GM21381 (cell line): ENCODE data around the gene FYCO1.

ENCODE experiments used
- ATAC-seq: cut with Tn5 transposase; IDR thresholded peaks from one replicate; pipeline ENCODE4 v1.9.1; 2021; ENCODE audit warnings: mild to moderate bottlenecking, moderate library complexity; ENCODE audit not compliant: unreplicated experiment

The FYCO1 gene

DNA sequence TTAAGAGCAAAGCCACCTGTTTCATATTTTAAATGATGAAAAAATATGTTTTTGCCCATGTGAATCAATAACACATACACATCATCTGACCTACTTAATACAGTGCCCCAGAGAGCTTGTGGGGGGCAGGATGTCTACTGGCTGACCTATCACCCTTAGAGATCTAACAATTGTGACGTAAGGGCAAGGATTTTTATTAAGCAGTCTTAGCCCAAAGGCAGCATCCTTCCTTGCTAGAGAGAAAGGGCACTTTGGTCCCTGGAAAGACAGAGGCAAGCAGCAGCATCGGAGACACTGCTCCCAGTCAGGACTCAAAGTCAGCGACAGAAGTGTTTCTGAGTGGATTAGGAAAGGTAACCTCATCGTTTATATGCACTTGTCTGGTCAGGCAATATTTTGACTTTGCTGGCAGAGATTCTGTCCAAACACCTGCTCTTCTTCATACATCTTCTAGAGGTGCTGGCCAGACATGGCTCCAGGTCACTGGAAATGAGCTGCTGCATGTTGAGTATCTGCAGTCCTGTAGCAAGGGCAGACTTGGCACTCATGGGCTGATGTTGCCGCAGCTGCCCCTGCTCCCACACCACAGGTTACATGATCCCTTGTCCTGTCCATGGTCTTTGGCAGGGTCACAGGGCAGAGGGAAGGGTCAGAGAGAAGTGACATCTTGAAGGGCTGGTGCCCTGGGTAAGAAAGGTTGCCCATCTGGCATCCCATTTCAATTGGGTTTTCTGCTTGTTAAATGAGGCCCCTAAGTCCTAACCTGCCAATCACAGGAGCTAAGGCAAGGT, 50.6 kb downstream of the FYCO1 start:
- ATAC-seq: no peak

DNA sequence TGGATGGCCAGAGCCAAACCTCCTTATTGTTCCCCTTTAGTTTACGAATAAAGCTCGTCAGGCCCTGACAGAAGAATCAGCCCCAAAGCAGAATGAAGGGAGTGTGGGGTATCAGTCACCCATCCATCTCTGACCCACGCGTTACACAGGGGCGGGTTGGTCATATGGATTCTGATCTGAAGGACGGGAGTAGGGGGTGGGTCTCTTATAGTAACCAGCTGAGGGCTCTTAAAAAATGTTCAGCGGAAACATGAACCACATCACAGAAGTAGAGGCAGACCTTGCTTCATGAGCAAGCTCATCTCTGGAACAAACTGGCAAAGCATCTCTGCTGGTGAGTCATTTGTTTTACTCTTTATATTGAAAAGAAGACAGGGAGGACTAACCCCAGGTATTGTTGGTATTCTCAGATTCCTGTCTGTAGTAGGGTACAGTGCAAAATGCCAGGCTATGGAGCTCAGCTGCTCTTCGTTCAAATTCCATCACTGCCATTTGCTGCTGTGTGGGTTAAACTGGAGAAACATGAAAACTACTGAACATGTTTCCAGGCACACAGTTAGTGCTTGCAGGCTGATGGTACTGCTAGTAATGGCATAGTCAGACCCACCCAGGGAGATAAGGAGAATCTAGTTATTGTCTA, 52.3 kb downstream of the FYCO1 start, which contains the start of gene CXCR6:
Gene CXCR6, plus strand, starts transcription at position 258 of the 640 bp plus-strand sequence. CDS start 3,018 bp downstream, outside the sequence.
- no peak for ATAC-seq

DNA sequence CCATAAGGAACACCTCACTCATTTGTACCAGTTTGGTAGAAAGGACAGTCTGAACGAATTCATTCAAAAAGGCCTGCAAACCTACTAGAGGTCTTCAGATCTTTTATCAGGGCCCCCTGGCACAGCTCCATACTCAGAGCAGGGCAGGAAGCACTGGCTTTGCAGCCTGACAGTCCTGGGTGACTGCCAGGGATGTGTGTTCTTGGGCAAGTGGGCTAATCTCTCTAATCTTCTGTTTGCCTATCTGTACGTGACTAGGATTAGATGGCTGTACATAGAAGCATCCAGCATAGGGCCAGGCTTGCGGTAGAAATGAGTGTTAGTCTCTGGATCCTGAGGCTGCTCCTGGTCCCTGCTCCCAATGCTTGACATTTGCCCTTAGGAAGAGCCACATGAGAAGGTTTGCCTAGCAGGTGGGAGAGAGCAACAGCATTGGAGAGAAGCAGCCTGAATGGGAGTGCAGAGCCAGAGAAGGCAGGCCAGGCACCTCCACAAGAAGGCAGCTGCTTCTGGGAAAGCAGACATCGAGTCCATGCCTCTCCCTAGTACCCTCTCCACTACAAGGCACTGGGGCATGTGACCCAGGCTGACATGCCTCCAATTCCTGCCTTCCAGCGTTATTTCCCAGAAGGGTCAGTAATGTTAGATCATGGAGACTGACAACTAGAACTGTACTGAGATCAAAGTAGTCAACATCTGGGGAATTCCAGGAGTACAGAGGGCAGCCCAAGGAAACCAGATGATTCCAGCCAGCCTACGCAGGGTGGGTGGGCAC, 53.4 kb downstream of the FYCO1 start:
- no peak for ATAC-seq

DNA sequence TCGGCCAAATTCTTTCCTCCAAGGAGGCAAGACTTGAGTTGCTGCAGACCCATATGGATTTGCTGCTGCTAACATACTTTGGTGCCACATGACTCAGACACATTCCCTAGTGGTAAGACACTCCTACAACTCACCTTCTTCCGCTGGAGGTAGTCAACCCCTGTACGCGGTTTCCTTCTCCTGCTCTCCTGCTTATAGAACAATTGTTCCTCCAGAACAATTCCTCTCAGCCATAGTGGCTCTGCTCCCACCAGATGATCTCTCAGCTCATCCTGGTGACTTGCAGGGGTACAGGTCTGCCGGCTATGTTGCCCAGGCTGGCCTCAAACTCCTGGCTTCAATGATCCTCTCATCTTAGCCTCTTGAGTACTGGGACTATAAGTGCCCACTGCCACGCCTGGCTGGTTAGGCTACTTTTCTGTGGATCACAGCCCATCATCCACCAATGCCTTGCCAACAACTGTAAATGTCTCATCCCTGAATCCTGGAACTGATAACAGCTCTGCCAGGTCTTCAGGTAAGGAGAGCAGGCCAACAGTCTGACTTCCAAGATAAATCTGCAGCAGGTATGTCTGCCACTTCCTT, 54.8 kb downstream of the FYCO1 start:
- no peak for ATAC-seq

DNA sequence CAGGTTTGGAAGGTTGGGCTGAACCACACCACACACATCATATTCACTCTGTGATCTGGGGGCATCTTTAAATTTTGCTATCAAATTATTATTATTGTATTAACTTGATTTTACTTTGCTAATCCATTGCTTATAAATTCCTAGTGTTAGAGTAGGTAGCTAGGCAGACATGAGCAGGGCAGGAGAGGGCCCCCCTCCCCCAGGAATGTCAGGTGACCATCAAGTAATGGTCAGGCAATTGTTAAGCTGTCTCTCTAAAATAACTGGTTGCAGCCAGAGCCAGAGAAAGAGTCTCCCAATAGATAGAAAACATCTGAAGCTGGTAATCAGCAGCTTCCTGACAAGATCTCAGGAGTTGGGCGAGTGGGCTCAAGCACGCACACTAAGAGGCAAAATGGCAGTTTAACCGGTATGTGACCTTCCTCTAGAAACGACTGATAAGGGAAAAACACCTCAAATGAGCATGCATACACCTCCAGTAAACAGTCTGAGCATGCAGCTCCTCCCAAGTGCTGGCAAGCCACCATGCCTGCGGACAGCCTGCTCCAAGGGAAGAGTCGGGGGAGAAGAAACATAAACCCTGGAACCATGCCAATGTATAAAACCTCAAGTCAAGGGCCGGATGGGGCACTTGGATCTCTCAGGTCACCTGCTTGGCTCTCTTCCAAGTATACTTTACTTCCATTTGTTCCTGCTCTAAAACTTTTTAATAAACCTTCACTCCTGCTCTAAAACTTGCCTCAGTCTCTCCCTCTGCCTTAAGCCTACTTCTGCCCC, 55.4 kb downstream of the FYCO1 start:
- ATAC-seq: no peak

DNA sequence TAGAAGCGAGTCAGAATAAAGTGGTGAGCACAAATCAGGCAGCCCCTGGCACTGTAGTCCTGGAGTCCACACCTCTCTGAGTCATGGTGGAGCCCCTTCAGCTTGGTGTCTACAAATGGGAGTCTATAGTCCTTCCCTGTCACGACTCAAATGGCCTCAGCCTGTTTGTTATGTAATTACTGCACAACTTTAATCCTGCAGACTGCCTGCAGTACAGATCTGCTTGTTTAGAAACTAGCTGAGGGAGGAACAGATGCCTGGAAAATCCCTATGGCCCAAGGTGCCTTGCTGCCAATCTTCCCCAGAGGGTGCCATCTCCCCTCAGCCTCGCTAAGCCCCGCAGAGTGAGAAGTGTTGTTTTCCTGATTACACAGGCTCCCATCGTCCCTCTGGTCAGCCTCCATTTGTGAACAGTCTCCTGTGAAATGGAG, 56.3 kb downstream of the FYCO1 start:
- peak; percentile 29 for ATAC-seq

DNA sequence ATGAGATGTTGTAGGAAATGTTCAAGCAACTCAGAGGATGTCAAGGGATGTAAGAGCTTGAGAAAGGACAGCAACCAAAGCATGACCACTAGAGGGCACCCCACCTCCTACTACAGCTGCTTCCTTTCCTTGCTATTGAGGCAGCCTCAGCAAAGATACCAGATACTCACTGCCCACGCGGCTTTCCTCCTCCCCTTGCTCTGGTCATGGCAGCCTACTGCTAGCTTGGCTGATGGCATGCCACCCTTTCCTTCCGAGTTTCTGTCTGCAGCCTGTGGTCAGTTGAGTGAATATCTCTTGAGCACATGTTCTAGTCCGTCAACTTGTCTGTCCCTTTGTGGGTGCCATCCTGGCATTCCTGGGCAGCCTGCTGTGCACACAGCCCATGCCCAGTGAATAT, 56.8 kb downstream of the FYCO1 start:
- ATAC-seq: peak; percentile 55

DNA sequence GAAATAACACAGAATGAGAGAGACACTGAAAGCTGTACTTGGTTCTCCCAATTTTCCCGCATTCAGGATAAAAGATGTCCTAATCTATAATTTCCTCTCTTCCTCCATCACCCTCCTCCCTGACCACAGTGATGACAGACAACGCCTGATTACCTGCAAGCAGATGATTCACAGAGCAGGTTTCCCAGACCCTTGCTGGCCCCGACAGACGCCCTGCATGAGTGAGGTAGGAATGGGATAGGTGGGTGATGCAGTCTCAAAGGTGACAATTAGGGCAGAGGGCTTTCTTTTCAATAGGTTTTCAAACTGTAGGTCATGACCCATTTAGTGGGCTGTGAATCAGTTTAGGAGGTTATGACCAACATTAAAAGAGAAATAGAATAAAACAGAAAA, 57.6 kb downstream of the FYCO1 start:
- ATAC-seq: no peak

DNA sequence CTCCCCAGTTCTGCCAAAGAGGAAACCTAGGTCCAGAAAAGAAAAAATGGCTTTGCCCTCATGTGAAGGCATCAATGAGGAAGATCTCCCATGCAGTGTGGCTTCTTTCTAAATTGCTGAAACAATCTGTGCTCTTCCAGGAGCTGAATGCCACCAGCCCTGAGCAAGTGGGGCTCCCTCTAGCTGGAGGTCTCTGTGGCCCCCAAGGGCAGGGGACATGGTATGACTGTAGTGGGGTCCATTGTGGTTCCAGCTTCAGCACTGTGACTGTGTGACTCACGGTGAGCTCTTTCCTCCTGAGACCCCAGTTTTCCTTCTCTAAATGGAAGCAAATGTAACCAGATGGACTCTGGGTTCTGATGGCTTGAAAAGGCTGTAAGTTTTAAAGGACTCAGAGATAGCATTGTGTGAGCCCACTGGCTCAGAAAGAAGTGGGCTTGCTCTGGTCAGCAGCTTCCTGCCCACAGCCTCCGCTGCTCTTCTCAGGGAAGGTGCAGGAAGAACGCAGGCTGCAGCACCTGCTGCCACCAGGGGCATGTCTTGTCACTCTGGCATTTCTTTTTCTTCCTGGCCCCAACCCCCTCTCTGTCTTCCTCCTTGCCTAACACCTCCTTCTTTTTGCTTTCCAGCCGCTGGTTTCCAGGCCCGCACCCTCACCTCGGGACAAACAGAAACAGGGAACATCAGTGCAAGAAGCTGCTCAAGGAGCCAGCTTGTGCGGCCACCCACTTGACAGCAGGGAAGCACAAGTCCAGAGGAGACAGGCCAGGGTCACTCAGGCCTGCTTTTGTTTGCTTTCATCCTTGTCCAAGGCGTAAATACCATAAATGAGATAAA, 58.2 kb downstream of the FYCO1 start:
- ATAC-seq: no peak

DNA sequence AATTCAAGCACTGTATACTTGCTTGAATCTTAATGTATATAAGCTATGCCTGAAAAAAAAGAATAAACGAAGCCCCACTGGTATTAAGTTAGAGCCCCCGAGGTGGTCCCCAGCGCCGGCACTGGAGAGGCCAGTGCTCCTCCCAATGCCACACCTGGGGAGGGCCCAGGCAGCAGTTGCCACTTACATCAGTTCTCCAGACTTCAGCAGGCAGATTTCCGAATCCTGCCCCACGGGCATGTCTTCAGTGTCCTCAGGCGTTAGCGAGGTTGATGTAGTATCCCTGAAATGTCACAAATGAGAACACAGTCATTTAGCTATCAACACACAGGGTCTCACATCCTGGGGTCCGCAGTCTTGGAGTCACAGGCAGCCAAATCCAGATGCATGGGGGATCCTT, 59.4 kb downstream of the FYCO1 start:
- ATAC-seq: no peak

DNA sequence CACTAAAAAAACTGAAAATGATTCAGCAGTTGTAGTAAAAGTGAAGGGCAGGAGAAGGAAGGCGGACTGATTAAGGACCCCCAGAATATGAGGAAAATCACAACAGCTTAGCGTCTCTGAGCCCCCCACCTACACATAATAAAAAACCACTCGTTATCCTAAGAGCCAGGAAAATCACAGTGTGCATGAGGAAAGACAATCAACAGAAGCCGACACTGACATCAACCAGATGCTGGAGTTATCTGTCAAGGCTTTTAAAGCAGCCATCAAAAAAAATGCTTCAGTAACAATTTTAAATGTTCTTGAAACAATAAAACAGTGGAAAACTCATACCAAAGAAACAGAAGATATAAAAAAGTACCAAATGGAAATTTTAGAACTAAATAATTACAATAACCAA, 62.0 kb downstream of the FYCO1 start:
- ATAC-seq: no peak

DNA sequence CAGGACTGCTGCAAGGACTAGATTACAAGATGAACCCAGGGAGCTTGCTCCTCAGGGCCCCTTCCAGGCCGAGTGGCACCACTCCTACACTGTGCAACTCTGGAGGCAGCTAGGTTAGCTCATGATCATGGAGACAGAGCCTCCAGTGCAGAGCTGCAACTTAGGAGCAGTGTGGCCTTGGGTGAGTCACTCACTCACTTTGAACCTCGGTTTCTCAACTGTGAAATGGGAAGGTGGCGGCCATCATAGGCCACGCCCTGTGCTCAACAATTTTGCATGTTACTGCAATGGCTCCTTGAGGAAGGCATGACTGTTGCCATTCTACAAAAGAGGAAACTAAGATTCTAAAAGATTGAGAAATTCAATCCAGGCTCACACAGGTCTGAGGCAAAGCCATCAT, 63.5 kb downstream of the FYCO1 start:
- ATAC-seq: no peak

DNA sequence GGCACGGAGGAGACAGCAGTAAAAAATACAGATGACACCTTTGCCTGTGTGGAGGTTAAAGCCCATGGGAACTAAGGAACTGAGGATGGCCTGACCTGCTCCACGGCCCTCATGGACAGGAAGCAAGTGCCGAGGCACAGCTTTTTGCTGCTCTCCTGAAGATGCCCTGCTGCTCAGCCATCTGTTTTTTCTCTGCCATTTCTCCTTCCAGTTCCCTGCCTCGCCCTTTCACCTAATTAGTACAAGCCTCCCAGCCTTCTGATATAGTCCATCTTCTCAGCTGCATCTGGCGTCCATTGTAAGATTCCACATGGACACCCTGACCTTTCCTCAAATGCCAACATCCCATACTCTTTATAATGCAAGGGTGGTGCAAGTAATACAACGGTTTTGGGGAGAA, 64.1 kb downstream of the FYCO1 start:
- no peak for ATAC-seq

DNA sequence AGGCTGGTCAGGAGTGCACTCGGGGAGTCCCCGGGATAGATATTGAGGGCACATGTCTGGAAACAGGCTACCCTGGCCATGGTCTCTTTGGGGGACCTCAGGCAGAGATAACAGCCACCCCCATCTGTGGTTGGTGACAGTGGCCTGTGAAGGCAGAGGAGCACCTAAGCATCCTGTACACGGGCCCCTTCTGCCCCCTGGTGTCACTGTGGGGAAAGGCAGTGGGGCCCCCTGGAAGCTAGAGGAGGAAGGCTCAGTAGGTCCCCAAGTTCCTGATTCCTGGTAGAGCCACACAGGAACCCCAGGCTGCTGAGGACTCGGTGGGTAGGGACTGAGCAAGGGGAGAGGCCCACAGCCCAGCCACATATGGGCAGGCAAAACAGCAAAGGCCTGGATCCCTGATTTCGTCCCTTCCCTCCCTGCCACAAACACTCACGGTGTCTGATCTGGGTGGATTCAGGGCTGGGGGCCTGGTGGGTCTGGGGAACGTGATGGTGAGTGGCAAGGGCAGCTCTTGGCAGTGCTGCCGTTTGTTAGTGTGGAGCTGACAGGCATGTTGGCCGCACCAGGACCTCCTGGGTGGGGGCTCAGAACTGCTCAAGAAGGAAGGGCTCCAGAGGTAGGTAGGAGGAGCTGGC, 66.5 kb downstream of the FYCO1 start:
- ATAC-seq: no peak

DNA sequence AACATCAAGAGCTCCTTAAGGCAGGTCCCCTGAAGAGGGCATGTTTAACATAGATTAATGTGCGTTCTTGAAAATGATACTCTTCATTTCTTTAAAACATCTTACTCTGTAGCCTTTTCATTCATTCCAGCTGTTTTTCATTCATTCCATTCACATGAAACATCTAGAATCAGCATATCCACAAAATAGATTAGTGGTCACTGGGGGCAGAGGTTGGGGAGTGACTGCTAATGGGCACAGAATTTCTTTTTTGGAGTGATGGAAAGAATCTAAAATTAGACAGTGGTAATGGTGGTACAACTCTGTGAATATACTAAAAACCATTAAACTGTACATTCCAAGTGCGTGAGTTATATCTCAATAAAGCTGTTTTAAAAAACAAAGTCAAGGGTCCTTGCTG, 67.7 kb downstream of the FYCO1 start:
- no peak for ATAC-seq

DNA sequence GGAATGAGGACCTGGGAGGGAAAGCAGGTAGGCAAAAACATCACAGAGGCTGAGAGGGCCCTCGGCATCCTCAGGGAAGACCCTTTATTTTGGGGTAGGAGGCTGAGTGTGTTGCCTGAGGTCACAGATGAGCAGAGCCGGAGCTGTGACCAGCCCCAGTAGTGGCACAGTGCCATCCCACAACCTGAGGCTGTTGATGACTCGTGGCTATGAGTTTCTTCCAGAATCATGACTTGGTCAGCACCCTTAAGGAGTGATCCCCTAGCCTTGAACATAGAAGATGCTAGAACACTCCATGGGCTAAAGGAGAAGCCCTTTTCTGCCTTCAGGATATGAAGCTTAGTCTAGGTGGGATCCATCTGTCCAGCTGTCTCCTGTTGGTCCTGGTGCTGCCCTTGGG, 71.9 kb downstream of the FYCO1 start:
- ATAC-seq: no peak

DNA sequence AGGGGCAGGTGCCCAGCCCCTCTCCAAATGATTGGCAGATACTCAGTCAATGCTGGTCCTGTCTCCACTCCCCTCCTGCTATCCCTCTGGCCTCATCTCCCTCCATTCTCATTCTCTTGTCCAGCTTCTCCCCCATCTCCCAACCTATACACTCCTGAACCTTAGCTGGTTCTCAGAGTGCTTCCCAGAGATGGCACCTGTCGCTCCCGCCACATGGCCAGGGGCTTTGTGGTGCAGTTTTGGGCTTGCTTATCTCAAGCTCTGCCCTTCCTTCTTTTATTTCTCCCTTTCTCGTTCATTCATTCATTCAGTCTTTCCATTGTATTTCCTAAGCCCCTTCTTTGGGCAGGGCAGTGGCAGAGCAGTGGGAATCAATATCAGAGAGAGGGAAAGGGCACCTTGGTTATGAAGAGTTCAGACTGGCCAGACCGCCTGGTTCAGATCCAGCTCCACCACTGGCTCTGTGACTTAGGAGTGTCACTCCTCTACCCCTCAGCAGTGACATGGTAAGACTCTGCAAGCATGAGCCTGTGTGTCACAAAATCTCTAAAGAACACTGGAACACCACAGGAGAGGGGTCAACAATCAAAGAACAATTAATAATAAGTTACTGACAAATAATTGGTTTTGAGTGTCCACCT, 72.6 kb downstream of the FYCO1 start:
- ATAC-seq: no peak

DNA sequence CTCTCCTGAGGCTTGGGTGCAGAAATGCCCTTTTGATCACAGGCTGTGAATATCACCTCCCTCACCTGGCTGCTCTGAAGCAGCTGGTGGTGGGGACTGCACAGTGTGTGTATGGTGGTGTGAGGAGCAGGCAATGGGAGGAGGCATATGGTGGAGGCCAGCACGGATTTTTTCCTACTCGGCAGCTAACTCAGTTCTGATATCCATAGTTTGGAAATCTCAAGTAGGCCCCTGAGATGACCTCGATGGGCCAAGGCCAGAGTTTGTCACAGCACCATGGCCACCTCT, 73.6 kb downstream of the FYCO1 start:
- no peak for ATAC-seq
